ENCODE data around the gene PCYT2. TPM values are rescaled to one million over a fixed set of nuclear protein-coding genes. Genes with fewer than 3 reads are reported as not detected.

The PCYT2 gene
- polyA plus RNA-seq, 3 donors = 30.4 to 76.4 (median 54.3) TPM

GRCh38 chr17:81869221-81870130, 41.7 kb downstream of the PCYT2 start:
- H3K27ac ChIP-seq (ENCODE audit: low read depth, low read length) = no peak overlapping the region
- 27 to 39% (median 38%) methylated on average over 51 to 52 of the region's 52 CpGs for WGBS, 3 donors

DNA sequence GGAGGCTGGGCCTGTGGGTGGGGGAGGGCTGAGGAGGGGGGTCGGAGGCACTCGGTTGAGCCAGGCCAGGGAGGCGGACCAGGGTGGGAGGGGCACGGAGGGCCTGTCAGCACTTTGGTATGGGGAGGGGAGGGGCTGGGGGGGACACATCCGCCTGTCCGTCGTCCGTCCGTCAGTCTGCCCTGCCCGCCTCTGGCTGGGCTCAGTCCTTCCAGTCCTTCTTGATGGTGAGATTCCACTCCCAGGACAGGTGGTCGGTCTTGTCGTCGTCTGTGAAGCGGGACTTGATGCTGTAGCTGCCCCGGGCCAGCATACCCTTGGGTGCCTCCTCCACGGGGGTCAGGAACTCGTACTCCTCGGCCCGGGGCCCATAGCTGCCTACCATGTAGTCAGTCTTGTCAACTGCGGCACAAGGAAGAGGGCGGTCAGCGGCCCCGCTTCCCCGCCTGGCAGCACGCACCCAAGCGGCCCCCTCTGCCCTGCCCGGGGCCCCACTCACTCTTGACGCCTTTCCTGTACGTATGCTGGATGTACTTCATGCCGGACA, 42.5 kb downstream of the PCYT2 start:
- 62 to 75% (median 65%) methylated on average over 23 to 30 of the region's 30 CpGs for WGBS, 3 donors
- no peak overlapping the region for H3K27ac ChIP-seq (ENCODE audit: low read depth, low read length)

GRCh38 chr17:81867991-81868673, 43.1 kb downstream of the PCYT2 start:
- H3K27ac ChIP-seq (ENCODE audit: low read depth, low read length) = no peak overlapping the region
- 63 to 67% (median 67%) methylated on average over 26 to 28 of the region's 28 CpGs for WGBS, 3 donors

GRCh38 chr17:81867170-81867990, 43.8 kb downstream of the PCYT2 start:
- 37 to 51% (median 45%) methylated on average over 23 of the region's 23 CpGs for WGBS, 3 donors
- H3K27ac ChIP-seq (ENCODE audit: low read depth, low read length) = no peak overlapping the region

- 61 to 69% (median 64%) methylated on average over 18 of the region's 18 CpGs for WGBS, 3 donors
- H3K27ac ChIP-seq (ENCODE audit: low read depth, low read length) = no peak overlapping the region
These were observed 44.6 kb downstream of the PCYT2 start for GRCh38 chr17:81866440-81867169.

GRCh38 chr17:81865733-81866439, 45.3 kb downstream of the PCYT2 start:
- 38 to 69% (median 58%) methylated on average over 18 of the region's 18 CpGs for WGBS, 3 donors

DNA sequence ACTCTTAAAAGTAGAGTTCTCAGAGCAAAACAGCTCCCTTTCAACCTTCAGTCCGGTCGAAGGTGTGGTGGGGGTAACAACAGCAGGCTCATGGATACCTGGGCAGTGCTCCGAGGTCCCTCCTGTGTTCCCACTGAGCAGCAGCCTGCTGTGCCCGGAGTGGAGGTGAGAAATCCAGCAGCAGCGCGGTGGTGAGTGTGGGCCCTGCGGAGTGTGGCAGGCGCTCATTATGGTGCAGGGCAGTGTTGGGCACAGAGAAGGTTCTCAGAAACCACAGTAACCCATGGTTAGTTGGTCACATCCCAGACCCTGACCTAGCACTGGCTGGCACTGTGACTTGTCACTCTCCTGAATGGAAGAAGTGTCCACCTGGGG, 45.9 kb downstream of the PCYT2 start:
- WGBS, 3 donors = 60 to 97% (median 93%) methylated on average over 8 of the region's 8 CpGs
- H3K27ac ChIP-seq (ENCODE audit: low read depth, low read length) = no peak overlapping the region

More at GRCh38 chr17:81865733-81866439, 45.3 kb downstream of the PCYT2 start:
- no peak overlapping the region for H3K27ac ChIP-seq (ENCODE audit: low read depth, low read length)

- H3K27ac ChIP-seq (ENCODE audit: low read depth, low read length) = no peak overlapping the region
- WGBS, 3 donors = 57 to 77% (median 76%) methylated on average over 9 of the region's 9 CpGs
These were observed 47.1 kb downstream of the PCYT2 start for GRCh38 chr17:81863833-81864768.

GRCh38 chr17:81863123-81863675, 48.0 kb downstream of the PCYT2 start:
- no peak overlapping the region for H3K27ac ChIP-seq (ENCODE audit: low read depth, low read length)
- 48 to 56% (median 50%) methylated on average over 6 of the region's 6 CpGs for WGBS, 3 donors

- peak overlapping the region; percentile 4 for H3K27ac ChIP-seq (ENCODE audit: low read depth, low read length)
- 0% methylated on average over 69 to 74 of the region's 74 CpGs for WGBS, 3 donors
These were observed 50.2 kb downstream of the PCYT2 start for GRCh38 chr17:81860756-81861568.

DNA sequence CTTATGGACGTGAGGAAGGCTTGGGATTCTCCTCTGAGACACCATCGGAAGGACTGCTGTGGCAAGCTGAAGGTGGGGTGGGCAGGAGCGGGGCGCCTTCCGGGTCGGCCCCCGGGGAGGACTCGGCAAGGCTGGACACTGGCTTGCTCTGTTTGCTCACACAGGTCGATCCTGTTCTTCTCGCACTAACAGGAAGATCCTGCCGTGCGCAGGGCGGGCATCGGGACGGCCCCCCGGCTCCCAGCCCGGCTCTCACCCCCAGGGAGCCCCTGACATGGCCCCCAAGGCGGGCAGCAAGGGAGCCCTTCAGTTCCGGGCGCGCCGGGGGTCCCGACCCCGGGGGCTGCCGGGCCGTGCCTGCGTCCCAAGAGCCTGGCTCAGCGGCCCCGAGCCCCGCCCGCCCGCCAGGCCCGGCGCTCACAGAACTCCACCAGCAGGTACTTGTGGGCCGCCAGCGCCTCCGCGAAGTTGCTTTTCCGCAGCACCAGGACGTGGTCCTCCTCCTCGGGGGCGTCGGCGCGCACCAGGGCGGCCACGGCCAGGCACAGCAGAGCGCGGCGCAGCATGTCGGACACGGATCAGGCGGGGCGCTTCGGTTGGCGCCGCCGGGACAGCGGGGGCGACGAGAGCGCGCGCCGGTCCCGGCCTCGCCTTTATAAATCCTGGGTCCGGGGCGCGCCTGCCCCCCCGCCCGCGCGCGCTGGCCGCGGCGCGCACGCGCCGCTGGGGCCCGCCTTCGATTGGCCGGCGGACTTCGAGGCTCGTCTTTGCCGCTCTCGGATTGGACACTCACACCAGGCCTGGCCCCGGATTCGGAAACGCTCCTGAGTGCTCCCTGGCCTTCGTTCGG, 51.1 kb downstream of the PCYT2 start, which contains the start of gene P4HB:
P4HB (minus strand) TSS at position 630 of the 850 bp plus-strand sequence; CDS start at position 566, 64 bp downstream.
- H3K27ac ChIP-seq (ENCODE audit: low read depth, low read length) = peak within 1 kb of the TSS; percentile 29
- 0 to 1% (median 0%) methylated on average over 50 to 95 of the region's 95 CpGs for WGBS, 3 donors

- WGBS, 3 donors = 29 to 52% (median 51%) methylated on average over 22 to 23 of the region's 23 CpGs
- H3K27ac ChIP-seq (ENCODE audit: low read depth, low read length) = no peak overlapping the region
These were observed 52.0 kb downstream of the PCYT2 start for GRCh38 chr17:81858967-81859905.
